HEK293 (cell line): ENCODE measurements around the gene PAK2.
"Not testable (repeated sequence)": the region's sequence is repeated elsewhere in the genome, so short reads cannot be mapped to it uniquely, and the experiment has no call there.

ENCODE experiments used
- HOXA7 ChIP-seq: sonication (generic); formaldehyde crosslinking; IDR thresholded peaks from 2 replicates; pipeline ENCODE4 v1.8.1; 2022; ENCODE audit warnings: missing genetic modification reagents, borderline replicate concordance
- ZNF423 ChIP-seq: fragments of 450-650 bp; formaldehyde crosslinking; IDR thresholded peaks from 2 replicates; pipeline ENCODE4 v1.5.1; 2016; ENCODE audit warnings: missing biosample characterization, missing genetic modification characterization
- ZXDB ChIP-seq: fragments of 450-650 bp; formaldehyde crosslinking; IDR thresholded peaks from 2 replicates; pipeline ENCODE4 v1.5.1; 2016; ENCODE audit warnings: missing biosample characterization, missing genetic modification characterization

DNA sequence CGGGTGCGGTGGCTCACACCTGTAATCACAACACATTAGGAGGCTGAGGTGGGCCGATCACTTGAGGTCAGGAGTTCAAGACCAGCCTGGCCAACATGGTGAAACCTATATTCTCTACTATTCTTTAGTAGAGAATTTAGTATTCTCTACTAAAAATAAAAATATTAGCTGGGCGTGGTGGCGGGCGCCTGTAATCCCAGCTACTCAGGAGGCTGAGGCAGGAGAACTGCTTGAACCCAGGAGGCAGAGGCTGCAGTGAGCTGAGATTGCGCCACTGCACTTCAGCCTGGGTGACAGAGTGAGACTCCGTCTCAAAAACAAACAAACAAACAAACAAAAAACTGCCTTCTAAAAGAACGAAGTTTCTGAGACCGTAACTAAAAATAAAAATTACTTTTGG lies 3.9 kb downstream of the PAK2 start:
- TF ChIP-seq HOXA7; ZXDB (tag by site-specific recombination); ZNF423 (tag by site-specific recombination): not testable (repeated sequence)
